Osteoblast (primary cell): ENCODE data around the gene PGGHG. TPM values are rescaled to one million over a fixed set of nuclear protein-coding genes. Genes with fewer than 3 reads are reported as not detected.
"Not testable (repeated sequence)": the region's sequence is repeated elsewhere in the genome, so short reads cannot be mapped to it uniquely, and the experiment has no call there.

Experiments used
- DNase-seq: peaks from one replicate; pipeline ENCODE4 v3.0.0; 2011; ENCODE audit warnings: low spot score, mixed read lengths; ENCODE audit not compliant: insufficient read length; ENCODE audit errors: missing footprints
- H2AFZ ChIP-seq: 2 replicates; pipeline ENCODE4 v1.6.0; 2011; ENCODE audit warnings: mild to moderate bottlenecking, low read length
- H3K27ac ChIP-seq: 2 replicates; pipeline ENCODE4 v1.5.1; 2011; ENCODE audit warnings: mild to moderate bottlenecking, low read depth, low read length, moderate library complexity
- H3K27me3 ChIP-seq: 2 replicates; pipeline ENCODE4 v1.6.0; 2012; ENCODE audit warnings: mild to moderate bottlenecking, control low read depth, inconsistent platforms, low read length, moderate library complexity; ENCODE audit not compliant: insufficient read depth
- H3K36me3 ChIP-seq: 2 replicates; pipeline ENCODE4 v1.5.1; 2011; ENCODE audit warnings: mild to moderate bottlenecking, low read length, control low read depth, moderate library complexity; ENCODE audit not compliant: insufficient read depth
- H3K4me1 ChIP-seq: 2 replicates; pipeline ENCODE4 v1.5.1; 2011; ENCODE audit warnings: mild to moderate bottlenecking, low read length, control low read depth, moderate library complexity; ENCODE audit not compliant: insufficient read depth
- H3K4me2 ChIP-seq: 2 replicates; pipeline ENCODE4 v1.6.0; 2011; ENCODE audit warnings: mild to moderate bottlenecking, low read length; ENCODE audit not compliant: insufficient read depth
- H3K4me3 ChIP-seq: fragments of 200-600 bp; sonication (generic); 3 replicates; pipeline ENCODE4 v1.5.1; 2012; ENCODE audit warnings: mild to moderate bottlenecking, low read length, inconsistent platforms; ENCODE audit not compliant: insufficient read depth
- H3K79me2 ChIP-seq: 2 replicates; pipeline ENCODE4 v1.6.0; 2012; ENCODE audit warnings: mild to moderate bottlenecking, low read length, control low read depth, inconsistent platforms; ENCODE audit not compliant: insufficient read depth
- H3K9me3 ChIP-seq: 2 replicates; pipeline ENCODE4 v1.5.1; 2011; ENCODE audit warnings: low read depth, low read length, control low read depth
- H4K20me1 ChIP-seq: 2 replicates; pipeline ENCODE4 v1.6.0; 2012; ENCODE audit warnings: mild to moderate bottlenecking, low read length, control low read depth; ENCODE audit not compliant: insufficient read depth
- total RNA-seq: library from RNA; depleted of rRNA; stranded (reverse); fragments of >200 nt; gene quantifications from 2 replicates; pipeline ENCODE4 v1.2.3, GENCODE V29; 2012
- TF ChIP-seq, protein P1 (sequence below): IDR thresholded peaks from 2 replicates; pipeline ENCODE4 v1.5.1; 2011; ENCODE audit warnings: mild to moderate bottlenecking, low read depth, low read length, moderate library complexity; ENCODE audit errors: extremely low read depth

Gene PGGHG
- total RNA-seq, 1 donor: 8.7 TPM

DNA sequence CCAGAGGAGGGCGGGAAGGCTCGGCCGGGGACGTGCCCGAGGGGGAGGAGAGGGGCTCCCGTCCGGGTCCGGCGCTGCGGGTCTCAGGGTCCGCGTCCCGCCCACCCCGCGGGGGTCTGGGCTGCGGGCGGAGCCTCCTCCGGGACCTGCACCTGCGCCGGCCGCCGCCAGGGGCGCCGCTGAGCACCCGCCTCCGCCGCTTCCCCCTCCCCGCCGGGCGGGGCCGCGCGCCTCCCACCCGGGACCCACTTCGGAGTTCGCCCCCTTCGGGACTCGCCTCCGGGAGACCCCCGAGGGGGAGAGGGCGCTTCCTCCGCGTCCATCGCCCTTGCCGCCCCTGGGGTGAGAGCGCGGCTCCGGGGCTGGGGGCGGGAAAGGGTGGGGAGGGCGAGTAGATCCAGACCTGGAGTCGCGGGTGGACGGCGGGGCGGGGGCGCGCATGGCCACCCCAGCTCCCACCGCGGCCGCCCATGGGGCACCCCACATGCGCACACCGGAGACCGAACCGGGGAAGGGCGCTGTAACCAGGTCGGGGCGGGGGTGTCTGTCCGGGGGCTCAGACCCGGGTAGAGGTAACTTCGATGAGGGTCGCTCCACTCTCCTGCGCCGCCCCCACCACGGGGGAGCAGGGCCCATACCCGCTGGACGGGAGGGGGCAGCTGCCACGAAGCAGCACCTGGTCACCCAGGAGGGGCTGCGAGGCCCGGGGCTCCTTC lies 29.6 kb downstream of the PGGHG start:
- H3K9me3 ChIP-seq, DNase-seq, H3K36me3 ChIP-seq, H3K27ac ChIP-seq, H3K4me1 ChIP-seq, H2AFZ ChIP-seq, H4K20me1 ChIP-seq: not testable (repeated sequence)
- peaks cover 14% of the 10 kb centered on the region for H3K79me2 ChIP-seq
- H3K27me3 ChIP-seq: peaks cover 27% of the 10 kb centered on the region
- peak overlapping the region; percentile 94 for H3K4me2 ChIP-seq
- H3K4me3 ChIP-seq: peak overlapping the region; percentile 88

DNA sequence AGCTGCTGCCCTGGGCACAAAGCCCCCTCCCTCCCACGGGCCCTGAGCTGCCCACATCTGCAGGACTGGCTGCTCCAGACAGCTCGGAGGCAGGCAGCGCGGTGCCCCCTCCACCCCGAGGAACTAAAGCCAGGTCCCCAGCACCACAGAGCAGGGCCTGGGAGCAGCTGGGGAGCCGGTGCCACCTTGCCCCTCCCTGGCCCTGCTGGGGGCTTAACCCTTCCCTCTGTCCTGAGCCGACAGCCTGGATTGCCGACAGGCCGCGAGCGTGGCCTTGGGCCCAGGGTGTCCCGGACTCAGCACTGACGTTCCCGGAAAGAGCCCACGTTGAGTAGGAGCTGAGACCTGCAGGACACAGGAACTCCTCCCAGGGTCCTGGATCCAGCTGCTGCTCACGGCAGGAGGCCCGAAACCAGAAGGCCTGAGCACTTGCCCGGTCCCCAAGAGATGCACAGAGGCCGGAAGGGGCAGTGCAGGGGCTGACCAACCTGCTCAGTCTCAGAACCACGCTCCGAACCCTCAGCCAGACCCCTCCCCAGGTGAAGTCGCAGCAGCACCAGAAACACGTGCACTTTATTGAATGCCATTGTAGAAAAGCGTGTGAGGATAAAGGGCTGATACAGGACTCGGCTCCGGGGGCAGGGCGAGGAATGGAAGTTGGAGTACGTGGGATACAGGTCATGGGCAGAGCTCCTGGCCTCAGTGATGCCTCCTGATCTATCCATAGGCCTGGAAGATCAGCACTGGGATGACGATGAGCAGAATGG lies 30.4 kb downstream of the PGGHG start:
- H3K27ac ChIP-seq: peak overlapping the region; percentile 69
- peaks cover 27% of the 10 kb centered on the region for H3K27me3 ChIP-seq
- H3K79me2 ChIP-seq: peaks cover 14% of the 10 kb centered on the region
- H3K36me3 ChIP-seq, H3K4me1 ChIP-seq, H3K9me3 ChIP-seq, H2AFZ ChIP-seq, H4K20me1 ChIP-seq: not testable (repeated sequence)
- H3K4me2 ChIP-seq: peak overlapping the region; percentile 94
- H3K4me3 ChIP-seq: peak overlapping the region; percentile 88
- peak; percentile 77 for DNase-seq

DNA sequence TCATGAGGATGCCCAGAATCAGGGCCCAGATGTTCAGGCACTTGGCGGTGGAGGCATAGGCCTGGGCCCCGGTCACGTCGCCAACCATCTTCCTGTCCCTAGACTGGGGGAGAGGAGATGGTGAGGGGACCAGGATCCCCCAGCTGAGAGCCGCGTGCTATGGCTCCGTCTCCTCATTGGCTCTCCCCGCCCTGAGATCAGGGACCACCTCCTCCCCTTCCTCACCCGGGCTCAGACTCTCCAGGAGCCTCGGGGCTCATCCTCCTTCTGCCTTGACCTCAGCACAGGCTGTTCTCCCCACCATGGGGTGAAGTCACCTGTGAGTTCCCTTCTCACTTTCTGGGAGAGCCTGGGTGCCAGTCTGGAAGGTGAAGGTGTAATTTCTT lies 31.0 kb downstream of the PGGHG start:
- H2AFZ ChIP-seq, H3K36me3 ChIP-seq, H3K9me3 ChIP-seq, H3K4me1 ChIP-seq, H4K20me1 ChIP-seq, DNase-seq: not testable (repeated sequence)
- Histone ChIP-seq H3K27me3 (peaks cover 27% of the 10 kb centered on the region), H3K27ac (peak overlapping the region; percentile 86), H3K4me2 (peak overlapping the region; percentile 94), H3K79me2 (peaks cover 14% of the 10 kb centered on the region), H3K4me3 (peak overlapping the region; percentile 88)

DNA sequence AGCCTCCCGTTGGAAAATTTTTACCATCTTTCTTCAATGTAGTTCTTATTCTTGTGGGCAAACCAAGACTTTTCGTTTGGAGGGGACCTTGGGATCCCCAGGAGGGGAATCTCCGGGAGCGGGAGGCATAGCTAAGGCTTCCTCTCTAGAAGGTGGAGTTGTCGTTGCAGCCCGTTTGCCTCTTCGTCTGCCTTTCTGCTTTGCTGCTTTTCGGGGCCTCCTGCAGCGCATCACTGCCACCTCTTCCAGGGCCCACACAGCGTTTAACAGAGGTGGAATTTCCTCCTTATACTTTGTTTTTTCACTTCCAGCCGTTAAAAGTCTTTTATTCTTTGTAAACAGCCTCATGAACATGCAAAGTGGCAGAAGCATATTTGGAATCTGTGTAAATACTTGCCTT lies 35.2 kb downstream of the PGGHG start:
- H3K4me2 ChIP-seq: no peak overlapping the region
- no peak overlapping the region for H2AFZ ChIP-seq
- peak; percentile 35 for DNase-seq
- no peaks in the 10 kb centered on the region for H3K9me3 ChIP-seq
- H3K4me1 ChIP-seq: peaks cover 16% of the 10 kb centered on the region
- H4K20me1 ChIP-seq: peaks cover 3% of the 10 kb centered on the region
- TF ChIP-seq, protein P1, sequence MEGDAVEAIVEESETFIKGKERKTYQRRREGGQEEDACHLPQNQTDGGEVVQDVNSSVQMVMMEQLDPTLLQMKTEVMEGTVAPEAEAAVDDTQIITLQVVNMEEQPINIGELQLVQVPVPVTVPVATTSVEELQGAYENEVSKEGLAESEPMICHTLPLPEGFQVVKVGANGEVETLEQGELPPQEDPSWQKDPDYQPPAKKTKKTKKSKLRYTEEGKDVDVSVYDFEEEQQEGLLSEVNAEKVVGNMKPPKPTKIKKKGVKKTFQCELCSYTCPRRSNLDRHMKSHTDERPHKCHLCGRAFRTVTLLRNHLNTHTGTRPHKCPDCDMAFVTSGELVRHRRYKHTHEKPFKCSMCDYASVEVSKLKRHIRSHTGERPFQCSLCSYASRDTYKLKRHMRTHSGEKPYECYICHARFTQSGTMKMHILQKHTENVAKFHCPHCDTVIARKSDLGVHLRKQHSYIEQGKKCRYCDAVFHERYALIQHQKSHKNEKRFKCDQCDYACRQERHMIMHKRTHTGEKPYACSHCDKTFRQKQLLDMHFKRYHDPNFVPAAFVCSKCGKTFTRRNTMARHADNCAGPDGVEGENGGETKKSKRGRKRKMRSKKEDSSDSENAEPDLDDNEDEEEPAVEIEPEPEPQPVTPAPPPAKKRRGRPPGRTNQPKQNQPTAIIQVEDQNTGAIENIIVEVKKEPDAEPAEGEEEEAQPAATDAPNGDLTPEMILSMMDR: no peak
- H3K4me3 ChIP-seq: no peak overlapping the region
- H3K79me2 ChIP-seq: peaks cover 14% of the 10 kb centered on the region
- H3K36me3 ChIP-seq: no peaks in the 10 kb centered on the region
- H3K27me3 ChIP-seq: no peaks in the 10 kb centered on the region
- H3K27ac ChIP-seq: no peak overlapping the region

DNA sequence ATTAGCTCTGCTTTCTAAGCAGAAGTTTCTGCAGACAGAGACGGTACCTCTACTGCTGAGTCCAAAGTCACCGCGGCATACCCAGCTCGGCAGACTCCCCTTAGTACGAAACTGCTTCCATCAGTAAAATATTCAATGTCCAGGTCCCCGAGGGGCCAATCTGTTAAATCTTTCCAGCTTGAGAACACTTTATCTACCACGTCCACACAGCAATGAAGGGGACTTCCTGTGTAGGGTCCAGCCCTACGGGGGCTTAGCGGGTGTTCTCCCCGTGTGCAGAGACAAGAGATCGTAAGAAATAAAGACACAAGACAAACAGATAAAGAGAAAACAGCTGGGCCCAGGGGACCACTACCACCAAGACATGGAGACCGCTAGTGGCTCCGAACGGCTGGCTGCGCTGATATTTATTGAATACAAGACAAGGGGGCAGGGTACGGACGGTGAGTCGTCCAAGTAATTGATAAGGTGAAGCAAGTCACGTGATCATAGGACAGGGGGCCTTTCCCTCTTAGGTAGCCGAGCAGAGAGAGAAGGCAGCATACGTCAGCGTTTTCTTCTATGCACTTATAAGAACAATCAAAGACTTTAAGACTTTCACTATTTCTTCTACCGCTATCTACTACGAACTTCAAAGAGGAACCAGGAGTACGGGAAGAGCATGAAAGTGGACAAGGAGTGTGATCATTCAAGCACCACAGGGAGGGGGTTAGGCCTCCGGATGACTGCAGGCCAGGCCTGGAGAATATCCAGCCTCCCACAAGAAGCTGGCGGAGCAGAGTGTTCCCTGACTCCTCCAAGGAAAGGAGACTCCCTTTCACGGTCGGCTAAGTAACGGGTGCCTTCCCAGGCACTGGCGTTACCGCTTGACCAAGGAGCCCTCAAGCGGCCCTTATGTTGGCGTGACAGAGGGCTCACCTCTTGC lies 35.9 kb downstream of the PGGHG start:
- not testable (repeated sequence) for H3K9me3 ChIP-seq, H4K20me1 ChIP-seq, H3K79me2 ChIP-seq, H3K36me3 ChIP-seq, H3K4me2 ChIP-seq, DNase-seq, H3K4me3 ChIP-seq, H3K27me3 ChIP-seq, H3K27ac ChIP-seq
- peaks cover 14% of the 10 kb centered on the region for H3K4me1 ChIP-seq
- peak overlapping the region; percentile 42 for H2AFZ ChIP-seq
